HCT116 (cell line): Measurements from ENCODE around the gene WDR45. TPM values are rescaled to one million over a fixed set of nuclear protein-coding genes. Genes with fewer than 3 reads are reported as not detected.

Source experiments
- ATAC-seq: fragments of 200-7000 bp; cut with Tn5 transposase; 2 replicates; pipeline ENCODE4 v1.9.1; 2020; ENCODE audit warnings: mild to moderate bottlenecking, moderate library complexity
- Bru-seq: library from RNA; stranded (reverse); fragments of 400-500 nt; gene quantifications from one replicate; lab custom pipeline; 2021; lab: Mats Ljungman, UMichigan
- BruChase-seq, 2 experiments: library from RNA; stranded (reverse); fragments of 400-500 nt; gene quantifications; one replicate each; lab custom pipeline; 2021; lab: Mats Ljungman, UMichigan
- BruUV-seq: library from RNA; stranded (reverse); fragments of 400-500 nt; replicated peaks from 2 replicates; lab custom pipeline; 2021; lab: Mats Ljungman, UMichigan
- CTCF ChIA-PET: fragments of 300-600 bp; sonication (Branson Sonifier 250); formaldehyde crosslinking; loops from one replicate; lab custom pipeline; 2021; ENCODE audit warnings: antibody characterized with exemption; lab: Charles Lee
- POLR2A ChIA-PET: fragments of 300-600, 350-600 bp; sonication (Branson Sonifier 250); formaldehyde crosslinking; loops from one replicate; lab custom pipeline; 2021; ENCODE audit warnings: antibody characterized with exemption; lab: Charles Lee
- RAD21 ChIA-PET, 2 experiments: fragments of 300-600 bp; sonication (Branson Sonifier 250); formaldehyde crosslinking; loops; one replicate each; lab custom pipeline; 2023; ENCODE audit warnings: low total read pairs in 2 of 2; ENCODE audit not compliant: uncharacterized antibody in 2 of 2, unreplicated experiment in 2 of 2, low non-redundant PET in 1 of 2; lab: Charles Lee
- DNase-seq: peaks from one replicate; pipeline ENCODE4 v3.0.0-alpha.2; 2010; ENCODE audit warnings: low read depth, low spot score
- H2AFZ ChIP-seq: fragments of 200-600 bp; shearing (Covaris generic), sonication (generic); 2 replicates; pipeline ENCODE4 v1.6.1; 2017; ENCODE audit warnings: low read depth, mixed run types, mixed read lengths, antibody characterized with exemption, low read length; ENCODE audit not compliant: poor library complexity, severe bottlenecking
- H3K27ac ChIP-seq: 2 replicates; pipeline ENCODE4 v1.5.1; 2012; ENCODE audit warnings: low read depth, low read length
- H3K27me3 ChIP-seq: fragments of 200-600 bp; sonication (generic); 2 replicates; pipeline ENCODE4 v1.6.1; 2016; ENCODE audit warnings: mixed run types, low read length, mixed read lengths; ENCODE audit not compliant: insufficient read depth
- H3K36me3 ChIP-seq, 2 experiments: fragments of 200-500 bp in 1 of 2; fragments of 200-600 bp in 1 of 2; sonication (Bioruptor generic) in 1 of 2; sonication (generic) in 1 of 2; 2 replicates each; pipeline versions ENCODE4 v1.5.1 to v1.6.1; 2014 to 2016; ENCODE audit warnings: low read length in 2 of 2, inconsistent platforms in 1 of 2, mixed read lengths in 1 of 2, mixed run types in 1 of 2; ENCODE audit not compliant: insufficient read depth in 2 of 2, control insufficient read depth in 1 of 2
- H3K4me1 ChIP-seq, 2 experiments: fragments of 200-600 bp in 1 of 2; sonication (generic) in 1 of 2; 2 replicates each; pipeline versions ENCODE4 v1.5.1 to v1.6.1; 2012 to 2017; ENCODE audit warnings: low read length in 2 of 2, inconsistent platforms in 1 of 2, mild to moderate bottlenecking in 1 of 2, mixed read lengths in 1 of 2, mixed run types in 1 of 2, moderate library complexity in 1 of 2; ENCODE audit not compliant: insufficient read depth in 2 of 2, control insufficient read depth in 1 of 2
- H3K4me2 ChIP-seq: fragments of 200-600 bp; sonication (generic); 2 replicates; pipeline ENCODE4 v1.6.1; 2017; ENCODE audit warnings: mixed run types, low read length, mixed read lengths
- H3K4me3 ChIP-seq, 2 experiments: fragments of 200-600 bp in 1 of 2; sonication (generic) in 1 of 2; replicated peaks in 1 of 2; 2 replicates each; pipeline ENCODE4 v1.5.1; 2011 to 2016; ENCODE audit warnings: low read length in 2 of 2, control low read depth in 1 of 2, low read depth in 1 of 2, mild to moderate bottlenecking in 1 of 2, mixed read lengths in 1 of 2, mixed run types in 1 of 2
- H3K79me2 ChIP-seq: fragments of 200-600 bp; sonication (generic); 2 replicates; pipeline ENCODE4 v1.6.1; 2017; ENCODE audit warnings: mild to moderate bottlenecking, mixed run types, low read length, moderate library complexity, mixed read lengths; ENCODE audit not compliant: insufficient read depth
- H3K9ac ChIP-seq: fragments of 200-600 bp; sonication (generic); 2 replicates; pipeline ENCODE4 v1.6.1; 2016; ENCODE audit warnings: low read length, mixed read lengths
- H3K9me2 ChIP-seq: fragments of 200-600 bp; sonication (generic), shearing (Covaris generic); 2 replicates; pipeline ENCODE4 v1.6.1; 2017; ENCODE audit warnings: mixed run types, mild to moderate bottlenecking, moderate library complexity; ENCODE audit not compliant: insufficient read depth
- H3K9me3 ChIP-seq, 2 experiments: fragments of 200-500 bp in 1 of 2; fragments of 200-600 bp in 1 of 2; sonication (Bioruptor generic) in 1 of 2; sonication (generic) in 1 of 2; 2 replicates each; pipeline ENCODE4 v1.6.1; 2014 to 2017; ENCODE audit warnings: low read length in 2 of 2, mixed read lengths in 2 of 2, inconsistent platforms in 1 of 2, low read depth in 1 of 2, mild to moderate bottlenecking in 1 of 2, mixed run types in 1 of 2, moderate library complexity in 1 of 2; ENCODE audit not compliant: control insufficient read depth in 1 of 2, insufficient read depth in 1 of 2
- H4K20me1 ChIP-seq: fragments of 200-600 bp; sonication (generic), shearing (Covaris generic); 2 replicates; pipeline ENCODE4 v1.6.1; 2017; ENCODE audit warnings: mixed run types, mild to moderate bottlenecking, moderate library complexity; ENCODE audit not compliant: insufficient read depth
- CEBPB ChIP-seq: IDR thresholded peaks from 2 replicates; pipeline ENCODE4 v1.6.1; 2012; ENCODE audit warnings: low read depth
- ELF1 ChIP-seq: IDR thresholded peaks from 2 replicates; pipeline ENCODE4 v1.6.1; 2012; ENCODE audit warnings: low read depth, borderline replicate concordance
- EZH2 ChIP-seq: fragments of 200-600 bp; sonication (generic); IDR thresholded peaks from 2 replicates; pipeline ENCODE4 v1.6.1; 2017; ENCODE audit warnings: antibody characterized with exemption, mixed run types
- EZH2phosphoT487 ChIP-seq: fragments of 200-600 bp; IDR thresholded peaks from 2 replicates; pipeline ENCODE4 v1.6.1; 2018; ENCODE audit warnings: antibody characterized with exemption, borderline replicate concordance
- FOSL1 ChIP-seq: IDR thresholded peaks from 2 replicates; pipeline ENCODE4 v1.6.1; 2012; ENCODE audit warnings: low read depth
- JUND ChIP-seq: IDR thresholded peaks from 2 replicates; pipeline ENCODE4 v1.6.1; 2012
- POLR2AphosphoS5 ChIP-seq: IDR thresholded peaks from 2 replicates; pipeline ENCODE4 v1.6.1; 2011; ENCODE audit warnings: mild to moderate bottlenecking, low read depth, low read length, moderate library complexity
- RAD21 ChIP-seq: IDR thresholded peaks from 2 replicates; pipeline ENCODE4 v1.6.1; 2012; ENCODE audit warnings: low read depth, mild to moderate bottlenecking
- SP1 ChIP-seq: IDR thresholded peaks from 2 replicates; pipeline ENCODE4 v1.6.1; 2012; ENCODE audit warnings: low read depth
- YY1 ChIP-seq: IDR thresholded peaks from 2 replicates; pipeline ENCODE4 v1.6.1; 2011; ENCODE audit warnings: low read length, low read depth, moderate library complexity, mild to moderate bottlenecking; ENCODE audit not compliant: insufficient replicate concordance; ENCODE audit errors: extremely low read depth
- ZFX ChIP-seq: fragments of 450-650 bp; IDR thresholded peaks from 2 replicates; pipeline ENCODE4 v1.6.1; 2017
- intact Hi-C: fragments of 100-400 bp; cut with micrococcal nuclease; formaldehyde crosslinking; loops from 2 replicates; pipeline ENCODE4 v1.10.0; 2022
- long read RNA-seq: library from polyadenylated mRNA; unstranded; transcript quantifications from one replicate; pipeline ENCODE4 v2.0.0, GENCODE V29; 2021; ENCODE audit not compliant: unreplicated experiment
- polyA plus RNA-seq: library from polyadenylated mRNA; unstranded; fragments of >200 nt; gene quantifications from 2 replicates; pipeline ENCODE4 v1.2.1, GENCODE V29; 2012; ENCODE audit warnings: missing spikeins
- total RNA-seq: library from RNA; stranded (reverse); gene quantifications from one replicate; pipeline ENCODE4 v1.2.1, GENCODE V29; 2021; ENCODE audit not compliant: unreplicated experiment
- TF ChIP-seq, protein P1 (sequence below), 3 experiments: fragments of 200-600 bp in 1 of 3; sonication (generic) in 1 of 3; IDR thresholded peaks in 2 of 3; conservative IDR thresholded peaks in 1 of 3; 2 replicates each; pipeline ENCODE4 v1.5.1; 2012 to 2017; ENCODE audit warnings: low read depth in 2 of 3, low read length in 2 of 3, antibody characterized with exemption in 1 of 3, borderline replicate concordance in 1 of 3, control low read depth in 1 of 3, mild to moderate bottlenecking in 1 of 3, mixed read lengths in 1 of 3, mixed run types in 1 of 3, moderate library complexity in 1 of 3; ENCODE audit not compliant: insufficient read depth in 1 of 3

Gene WDR45
- total RNA-seq (41.7 TPM), Bru-seq, nascent RNA (percentile 55 among the genes with signal in this experiment), BruChase-seq, experiment 1, labeled RNA remaining after a 6-hour chase (percentile 69 among the genes with signal in this experiment), BruChase-seq, experiment 2, labeled RNA remaining after a 2-hour chase (percentile 57 among the genes with signal in this experiment)
- polyA plus RNA-seq = 54.2 and 54.4 TPM in 2 replicates
- long read RNA-seq, transcript WDR45-224 (10 exons, 1,301 nt) = minor isoform, 7 of 62 reads
- long read RNA-seq, transcript WDR45-207 (11 exons, 1,639 nt) = major isoform, 17 of 62 reads
- long read RNA-seq, partial matches to known transcripts = 7 of 62 reads
- long read RNA-seq, other reads (novel, unspliced or antisense) = 28 of 62 reads

GRCh38 chrX:49079489-49080428, at the start of gene WDR45:
Gene WDR45 (minus strand): TSS chrX:49079887. CDS start chrX:49078095, 1,792 bp downstream.
- Histone ChIP-seq H3K79me2 (no peaks in the 10 kb centered on the region), H2AFZ (no peak within 1 kb of the TSS), H3K4me1 (peaks cover 0 to 5% of the 10 kb centered on the region in 2 experiments; a peak in 1 of 4 replicates), H3K9ac (peak within 1 kb of the TSS; percentile 63), H3K9me3 (no peaks in the 10 kb centered on the region), H3K4me2 (peak within 1 kb of the TSS; percentile 81), H3K9me2 (no peaks in the 10 kb centered on the region), H3K27ac (peak within 1 kb of the TSS; percentile 54), H3K4me3 (peak within 1 kb of the TSS; percentile 68 to 71), H4K20me1 (no peaks in the 10 kb centered on the region), H3K27me3 (no peaks in the 10 kb centered on the region), H3K36me3 (no peaks in the 10 kb centered on the region)
- ChIA-PET POLR2A (no interaction called here), CTCF (no interaction called here), RAD21 (no interaction called here)
- TF ChIP-seq POLR2AphosphoS5 = peak; percentile 40; the same call in 1 of the 2 replicates
- TF ChIP-seq FOSL1 = no peak
- TF ChIP-seq CEBPB = no peak
- peak; percentile 84 for TF ChIP-seq ZFX
- no peak for TF ChIP-seq EZH2
- TSS peak; percentile 88 for BruUV-seq
- DNase-seq (no peak), ATAC-seq (peak; percentile 84)
- intact Hi-C loops = no loop called here

GRCh38 chrX:49129427-49129826, 49.7 kb upstream of the WDR45 start:
- no TSS peak for BruUV-seq
- POLR2A ChIA-PET = no interaction called here
- no peaks in the 10 kb centered on the region for H3K27me3 ChIP-seq
- DNase-seq (no peak), ATAC-seq (no peak)
- H3K4me1 ChIP-seq = no peaks in the 10 kb centered on the region
- RAD21 ChIA-PET = no interaction called here
- no peaks in the 10 kb centered on the region for H4K20me1 ChIP-seq
- H3K9me3 ChIP-seq = no peaks in the 10 kb centered on the region
- intact Hi-C loops = no loop called here
- no peak overlapping the region for H3K4me3 ChIP-seq
- no peak for TF ChIP-seq SP1
- TF ChIP-seq FOSL1 = no peak
- no peak for TF ChIP-seq JUND
- no peak for TF ChIP-seq YY1
- TF ChIP-seq, protein P1, sequence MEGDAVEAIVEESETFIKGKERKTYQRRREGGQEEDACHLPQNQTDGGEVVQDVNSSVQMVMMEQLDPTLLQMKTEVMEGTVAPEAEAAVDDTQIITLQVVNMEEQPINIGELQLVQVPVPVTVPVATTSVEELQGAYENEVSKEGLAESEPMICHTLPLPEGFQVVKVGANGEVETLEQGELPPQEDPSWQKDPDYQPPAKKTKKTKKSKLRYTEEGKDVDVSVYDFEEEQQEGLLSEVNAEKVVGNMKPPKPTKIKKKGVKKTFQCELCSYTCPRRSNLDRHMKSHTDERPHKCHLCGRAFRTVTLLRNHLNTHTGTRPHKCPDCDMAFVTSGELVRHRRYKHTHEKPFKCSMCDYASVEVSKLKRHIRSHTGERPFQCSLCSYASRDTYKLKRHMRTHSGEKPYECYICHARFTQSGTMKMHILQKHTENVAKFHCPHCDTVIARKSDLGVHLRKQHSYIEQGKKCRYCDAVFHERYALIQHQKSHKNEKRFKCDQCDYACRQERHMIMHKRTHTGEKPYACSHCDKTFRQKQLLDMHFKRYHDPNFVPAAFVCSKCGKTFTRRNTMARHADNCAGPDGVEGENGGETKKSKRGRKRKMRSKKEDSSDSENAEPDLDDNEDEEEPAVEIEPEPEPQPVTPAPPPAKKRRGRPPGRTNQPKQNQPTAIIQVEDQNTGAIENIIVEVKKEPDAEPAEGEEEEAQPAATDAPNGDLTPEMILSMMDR (IDR thresholded peaks at IDR 0.05 in 2 of 3, conservative IDR thresholded peaks at IDR 0.05 in 1 of 3; ENCODE audit: borderline replicate concordance in 1 of 3, insufficient read depth in 1 of 3, low read depth in 2 of 3, low read length in 2 of 3) = no peak
- no peak for TF ChIP-seq EZH2
- TF ChIP-seq ELF1 = no peak
- no peak for TF ChIP-seq RAD21
- TF ChIP-seq EZH2phosphoT487 = no peak
- H2AFZ ChIP-seq = no peak overlapping the region
- no peak overlapping the region for H3K9ac ChIP-seq
- no peaks in the 10 kb centered on the region for H3K79me2 ChIP-seq
- no peak overlapping the region for H3K4me2 ChIP-seq
- H3K36me3 ChIP-seq = no peaks in the 10 kb centered on the region
- no peaks in the 10 kb centered on the region for H3K9me2 ChIP-seq
- H3K27ac ChIP-seq = no peak overlapping the region
- CTCF ChIA-PET = no interaction called here
